Rectal smooth muscle tissue (tissue), 1 donor: ENCODE measurements around the gene CEP72.

Experiments used
- H3K27ac ChIP-seq: one replicate; pipeline ENCODE4 v1.7.0; 2013; ENCODE audit warnings: low read depth, low read length, inconsistent platforms
- H3K27me3 ChIP-seq: one replicate; pipeline ENCODE4 v1.7.0; 2013; ENCODE audit warnings: low read length; ENCODE audit not compliant: control insufficient read depth, insufficient read depth
- H3K36me3 ChIP-seq: one replicate; pipeline ENCODE4 v1.7.0; 2013; ENCODE audit warnings: low read length; ENCODE audit not compliant: control insufficient read depth, insufficient read depth
- H3K4me1 ChIP-seq: one replicate; pipeline ENCODE4 v1.7.0; 2013; ENCODE audit warnings: low read length; ENCODE audit not compliant: control insufficient read depth, insufficient read depth
- H3K4me3 ChIP-seq: one replicate; pipeline ENCODE4 v1.7.0; 2013; ENCODE audit warnings: low read length
- H3K9ac ChIP-seq: one replicate; pipeline ENCODE4 v1.7.0; 2013; ENCODE audit warnings: low read length

Gene CEP72

DNA sequence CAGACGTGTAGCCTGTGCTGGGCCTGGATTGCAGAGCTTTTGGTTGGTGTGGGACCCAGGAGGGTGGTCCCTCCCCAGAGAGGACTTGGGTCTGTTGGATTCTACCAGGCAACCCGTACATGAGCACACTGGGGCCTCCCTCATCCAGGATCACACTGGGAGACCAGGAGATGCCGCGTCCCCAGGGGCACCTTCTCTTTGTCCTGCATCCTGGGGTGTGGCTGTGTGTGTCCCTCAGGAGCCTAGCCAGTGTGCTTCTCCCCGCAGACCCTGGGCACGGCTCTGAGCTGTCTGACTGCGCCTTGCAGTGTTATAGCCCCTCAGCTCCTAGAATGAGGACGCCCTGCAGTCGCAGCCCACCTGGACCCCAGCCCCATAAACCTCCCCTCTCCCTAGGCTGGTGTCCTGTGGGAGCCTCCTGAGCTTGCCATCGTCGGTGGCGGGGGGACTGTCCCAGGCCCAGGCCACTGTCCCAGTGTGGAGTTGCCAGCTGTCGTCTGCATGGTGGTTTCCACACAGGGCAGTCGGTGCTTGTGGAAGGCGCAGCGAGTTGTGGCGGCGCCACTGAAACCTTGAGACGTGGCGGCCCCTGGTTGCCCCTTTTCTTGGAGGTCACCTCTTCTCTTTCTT, 27.6 kb downstream of the CEP72 start:
- Histone ChIP-seq H3K9ac (no peak overlapping the region), H3K27ac (no peak overlapping the region), H3K27me3 (no peaks in the 10 kb centered on the region), H3K4me3 (no peak overlapping the region), H3K36me3 (peaks cover 11% of the 10 kb centered on the region), H3K4me1 (no peaks in the 10 kb centered on the region)

DNA sequence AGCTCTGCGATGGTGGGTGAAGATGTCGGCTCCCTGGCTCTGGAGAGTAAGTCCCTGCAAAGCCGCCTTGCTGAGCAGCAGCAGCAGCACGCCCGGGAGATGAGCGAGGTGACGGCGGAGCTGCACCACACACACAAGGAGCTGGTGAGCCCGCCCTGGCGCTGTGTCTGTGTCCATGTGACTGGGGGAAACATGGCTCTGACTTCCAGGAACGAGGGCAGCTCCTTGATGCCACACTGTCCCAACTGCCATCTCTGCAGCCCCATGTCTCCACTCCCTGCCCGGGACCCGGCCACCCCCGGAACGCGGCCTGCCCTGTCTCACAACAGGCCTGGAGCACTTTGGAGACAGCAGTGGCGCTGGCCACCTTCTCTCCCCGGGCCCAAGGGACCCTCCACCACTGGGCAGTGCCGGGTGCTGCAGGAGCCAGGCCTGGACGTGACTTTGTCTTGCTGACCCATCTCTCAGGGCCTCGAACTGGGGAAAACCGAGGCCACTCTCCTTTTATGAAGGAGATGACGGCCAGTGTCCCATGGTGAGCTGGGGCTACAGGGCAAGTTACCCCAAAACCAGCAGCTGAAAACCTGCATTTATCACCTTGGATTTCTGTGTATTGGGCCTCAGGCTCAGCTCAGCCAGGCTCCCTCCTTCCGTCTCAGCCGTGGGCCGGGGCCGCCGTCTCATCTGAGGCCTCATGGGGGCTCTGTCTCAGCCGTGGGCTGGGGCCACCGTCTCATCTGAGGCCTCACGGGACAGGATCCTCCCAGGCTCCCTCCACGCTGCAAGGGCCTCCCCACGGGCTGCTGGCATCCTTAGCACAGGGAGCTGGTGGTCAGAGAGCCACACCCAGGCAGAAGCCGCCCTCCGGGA, 28.6 kb downstream of the CEP72 start:
- H3K27ac ChIP-seq = no peak overlapping the region
- no peaks in the 10 kb centered on the region for H3K27me3 ChIP-seq
- H3K36me3 ChIP-seq = peaks cover 5% of the 10 kb centered on the region
- H3K4me3 ChIP-seq = no peak overlapping the region
- no peak overlapping the region for H3K9ac ChIP-seq
- H3K4me1 ChIP-seq = no peaks in the 10 kb centered on the region

DNA sequence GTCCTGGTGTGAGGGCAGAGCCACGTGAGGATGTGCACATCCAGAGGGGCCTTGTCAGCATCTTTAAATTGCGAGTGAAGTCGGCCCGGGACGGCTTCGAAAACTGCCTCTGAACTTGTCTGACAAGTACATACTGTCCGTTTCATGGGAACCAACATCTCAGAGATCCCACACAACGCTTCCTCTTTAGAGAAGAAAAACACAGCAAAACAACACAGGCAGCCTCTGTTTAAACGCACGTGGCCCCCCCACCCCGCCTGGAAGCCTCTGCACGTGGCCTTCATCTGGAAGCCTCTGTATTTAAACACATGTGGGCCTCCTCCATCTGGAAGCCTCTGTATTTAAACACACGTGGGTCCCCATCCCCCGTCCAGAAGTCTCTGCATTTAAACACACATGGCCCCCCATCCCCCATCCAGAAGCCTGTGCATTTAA, 29.2 kb downstream of the CEP72 start:
- no peak overlapping the region for H3K27ac ChIP-seq
- no peaks in the 10 kb centered on the region for H3K27me3 ChIP-seq
- H3K4me1 ChIP-seq = no peaks in the 10 kb centered on the region
- no peak overlapping the region for H3K4me3 ChIP-seq
- H3K9ac ChIP-seq = no peak overlapping the region
- peaks cover 3% of the 10 kb centered on the region for H3K36me3 ChIP-seq

DNA sequence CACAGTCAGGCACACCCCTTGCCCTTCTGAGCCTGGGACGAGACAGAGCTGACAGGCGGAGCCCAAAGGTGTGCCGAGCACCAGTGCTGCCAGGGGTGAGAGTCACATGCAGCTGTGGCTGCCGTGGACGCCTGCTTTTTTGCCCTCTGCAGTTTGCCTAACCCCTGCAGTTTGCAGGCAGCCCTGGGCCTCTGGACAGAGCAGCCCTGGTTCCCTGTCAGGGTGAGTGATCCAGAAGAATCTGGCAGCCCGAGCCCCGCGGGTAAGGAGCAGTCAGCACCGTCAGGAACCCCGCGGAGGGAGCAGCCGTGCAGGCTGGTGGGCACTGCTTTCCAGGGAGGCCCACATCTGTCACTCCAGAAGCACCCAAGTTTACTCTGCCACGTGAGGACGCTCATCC, 30.3 kb downstream of the CEP72 start:
- Histone ChIP-seq H3K27me3 (no peaks in the 10 kb centered on the region), H3K4me1 (no peaks in the 10 kb centered on the region), H3K9ac (no peak overlapping the region), H3K27ac (no peak overlapping the region), H3K4me3 (no peak overlapping the region), H3K36me3 (peaks cover 5% of the 10 kb centered on the region)

DNA sequence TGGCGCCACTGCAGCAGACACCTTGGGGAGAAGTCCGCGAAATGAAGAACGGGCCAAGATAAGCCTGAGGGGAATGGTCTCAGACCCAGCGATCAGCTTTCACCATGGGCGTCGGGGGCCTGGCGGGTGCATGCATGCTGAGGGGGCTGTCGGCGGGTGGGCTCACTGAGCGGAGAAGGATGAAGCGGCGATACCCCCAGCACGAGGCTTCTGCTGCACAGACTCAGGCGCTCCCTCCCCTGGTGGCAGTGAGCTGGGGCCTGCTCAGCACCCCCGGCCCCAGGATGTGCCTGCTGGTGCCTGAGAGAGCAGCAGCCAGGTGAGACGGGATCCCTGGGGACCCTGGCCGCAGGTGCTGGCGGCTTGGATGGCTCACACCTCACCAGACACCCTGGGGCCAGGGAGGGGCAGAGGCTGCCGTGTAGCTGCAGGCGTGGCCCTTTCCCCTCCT, 31.2 kb downstream of the CEP72 start:
- Histone ChIP-seq H3K36me3 (peaks cover 6% of the 10 kb centered on the region), H3K9ac (no peak overlapping the region), H3K4me3 (no peak overlapping the region), H3K4me1 (no peaks in the 10 kb centered on the region), H3K27me3 (no peaks in the 10 kb centered on the region), H3K27ac (no peak overlapping the region)

DNA sequence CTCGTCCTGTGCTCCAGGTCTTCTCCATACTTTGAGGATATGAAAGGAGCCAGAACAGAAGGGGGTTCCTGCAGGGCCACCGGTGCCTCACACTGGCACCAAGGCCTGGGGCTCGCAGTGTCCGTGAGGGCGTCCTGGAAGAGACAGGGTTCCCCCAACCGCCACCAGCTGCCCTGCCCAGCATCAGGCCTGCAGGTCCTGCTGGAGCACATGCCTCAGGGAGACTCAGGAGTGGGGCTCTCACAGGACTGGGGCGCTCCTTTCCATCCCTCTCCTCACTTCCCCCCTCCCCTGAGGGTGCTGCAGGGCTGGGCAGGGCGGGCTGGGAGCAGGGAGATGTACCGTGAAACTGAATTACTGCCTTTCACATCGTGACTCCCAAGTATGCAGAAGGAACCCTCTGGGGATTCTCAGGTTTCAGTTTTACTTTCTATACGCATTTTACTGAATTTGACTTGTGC, 31.7 kb downstream of the CEP72 start:
- H3K4me3 ChIP-seq = no peak overlapping the region
- no peak overlapping the region for H3K9ac ChIP-seq
- no peaks in the 10 kb centered on the region for H3K27me3 ChIP-seq
- H3K4me1 ChIP-seq = no peaks in the 10 kb centered on the region
- peaks cover 6% of the 10 kb centered on the region for H3K36me3 ChIP-seq
- no peak overlapping the region for H3K27ac ChIP-seq

DNA sequence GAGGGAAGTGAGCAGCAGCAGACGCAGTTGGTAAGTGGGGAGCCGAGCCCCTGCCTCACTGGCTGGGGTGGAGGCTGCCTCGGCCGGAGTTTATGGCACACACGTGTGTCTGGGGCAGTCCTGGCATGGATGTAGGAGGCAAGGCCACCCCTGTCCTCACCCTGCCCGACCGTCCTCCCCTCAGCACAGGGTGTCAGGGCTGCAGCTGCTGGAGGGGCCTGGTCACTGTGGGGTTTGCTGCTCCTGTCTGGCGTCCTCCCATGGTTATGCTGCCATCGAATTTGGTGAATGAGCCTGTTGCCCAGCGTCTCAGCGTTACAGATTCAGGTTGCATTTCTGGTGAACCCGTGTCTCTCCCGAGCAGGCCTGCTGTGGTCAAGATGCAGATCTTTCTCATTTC, 32.4 kb downstream of the CEP72 start:
- Histone ChIP-seq H3K27me3 (no peaks in the 10 kb centered on the region), H3K9ac (no peak overlapping the region), H3K4me1 (no peaks in the 10 kb centered on the region), H3K27ac (no peak overlapping the region), H3K4me3 (no peak overlapping the region), H3K36me3 (peaks cover 6% of the 10 kb centered on the region)

DNA sequence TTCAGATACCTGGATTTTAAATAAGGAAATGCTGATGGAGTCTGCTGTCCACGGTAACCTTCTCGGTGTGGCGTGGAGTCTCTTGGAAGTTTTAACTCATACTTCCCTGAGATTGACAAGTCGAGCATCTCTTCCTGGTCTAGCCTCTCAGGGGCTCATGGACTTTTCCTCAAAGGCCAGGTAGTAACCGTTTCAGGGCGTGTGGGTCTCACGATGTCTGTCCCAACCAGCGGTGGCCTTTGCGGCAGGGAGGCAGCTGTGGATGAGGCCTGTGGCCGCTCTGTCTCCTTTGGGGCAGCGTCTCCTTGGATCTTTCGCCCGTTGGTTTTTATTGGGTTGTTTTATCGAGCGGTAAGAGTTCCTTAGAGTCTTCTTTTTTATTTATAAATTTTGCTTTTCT, 32.8 kb downstream of the CEP72 start:
- H3K9ac ChIP-seq = no peak overlapping the region
- H3K27me3 ChIP-seq = no peaks in the 10 kb centered on the region
- no peak overlapping the region for H3K27ac ChIP-seq
- peaks cover 6% of the 10 kb centered on the region for H3K36me3 ChIP-seq
- H3K4me1 ChIP-seq = no peaks in the 10 kb centered on the region
- H3K4me3 ChIP-seq = no peak overlapping the region

DNA sequence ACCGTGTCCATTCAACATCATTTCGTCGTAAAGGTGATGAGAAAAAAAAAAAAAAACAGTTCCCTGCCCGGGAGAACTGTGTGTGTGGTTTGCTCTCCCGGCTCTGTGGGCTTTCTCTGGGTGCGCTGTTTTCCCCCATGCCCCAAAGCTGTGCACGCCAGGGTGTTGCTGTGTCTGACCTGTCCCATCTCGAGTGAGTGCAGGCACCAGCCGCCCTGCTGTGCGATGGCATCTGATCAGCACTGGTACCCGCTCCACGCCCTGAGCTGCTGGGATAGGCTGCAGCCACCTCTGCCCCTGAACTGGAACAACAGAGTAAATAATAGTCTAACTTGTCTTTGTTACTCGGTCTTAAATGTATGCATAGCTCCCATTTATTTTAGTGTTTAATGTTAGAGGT, 33.3 kb downstream of the CEP72 start:
- H3K4me1 ChIP-seq = no peaks in the 10 kb centered on the region
- H3K27ac ChIP-seq = no peak overlapping the region
- H3K36me3 ChIP-seq = peaks cover 6% of the 10 kb centered on the region
- no peaks in the 10 kb centered on the region for H3K27me3 ChIP-seq
- H3K9ac ChIP-seq = no peak overlapping the region
- H3K4me3 ChIP-seq = no peak overlapping the region

DNA sequence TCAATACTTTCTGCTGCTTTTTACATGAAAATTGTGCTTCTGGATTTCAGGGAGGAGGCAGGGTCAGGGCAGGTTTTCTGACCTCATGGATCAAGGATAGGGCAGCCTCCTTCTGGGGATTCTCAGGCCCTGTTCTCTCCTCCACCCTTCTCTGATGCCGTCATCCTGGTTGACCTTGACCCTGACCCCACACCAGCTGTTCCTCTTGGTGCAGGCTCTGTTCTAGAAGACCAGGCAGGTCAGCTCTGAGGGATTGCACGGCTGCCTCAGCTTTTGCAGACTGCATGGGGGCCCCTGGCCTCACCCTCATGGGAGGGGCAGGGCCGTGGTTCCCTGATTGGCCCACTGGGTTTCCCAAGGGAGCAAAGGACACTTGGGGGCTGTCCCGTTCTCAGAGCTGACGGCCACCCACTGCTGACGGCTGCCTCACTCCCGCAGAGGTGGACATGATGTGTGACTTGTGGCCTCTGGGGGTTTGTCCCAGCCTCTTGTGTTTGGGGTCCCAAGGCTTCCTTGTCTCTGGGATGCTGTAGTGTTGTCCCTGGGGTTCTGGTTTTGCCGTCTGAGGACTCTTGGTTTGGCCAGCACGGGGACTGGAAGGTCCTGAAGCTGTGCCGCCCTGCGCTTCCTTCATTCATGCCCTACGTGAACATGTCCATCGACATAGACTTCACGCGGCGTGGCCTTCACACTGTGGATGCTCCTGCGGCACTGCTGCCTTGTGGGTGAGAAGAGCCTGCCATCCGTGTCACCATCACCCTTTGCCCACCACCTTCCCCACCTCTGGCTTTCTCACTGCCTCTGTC, 34.5 kb downstream of the CEP72 start:
- Histone ChIP-seq H3K9ac (no peak overlapping the region), H3K4me3 (no peak overlapping the region), H3K36me3 (peaks cover 6% of the 10 kb centered on the region), H3K27ac (no peak overlapping the region), H3K4me1 (no peaks in the 10 kb centered on the region), H3K27me3 (no peaks in the 10 kb centered on the region)

DNA sequence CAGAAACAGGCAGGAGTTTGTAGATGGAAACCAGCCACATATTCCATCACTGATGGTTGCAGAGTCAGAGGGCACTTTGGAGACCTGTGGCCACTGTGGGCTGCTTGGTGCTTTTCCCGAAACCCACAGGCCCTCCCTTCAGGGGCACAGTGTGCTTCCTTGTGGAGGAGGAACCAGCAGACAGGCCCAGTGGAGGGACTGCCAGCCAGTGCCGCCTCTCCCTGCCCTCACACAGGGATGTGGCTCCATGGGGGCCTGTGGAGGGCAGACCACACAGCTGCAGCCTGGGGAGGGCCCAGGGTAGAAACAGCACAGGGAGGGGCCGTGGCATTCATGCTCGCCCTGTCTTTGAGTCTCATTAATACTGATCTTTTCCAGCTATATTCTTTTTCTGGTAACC, 35.2 kb downstream of the CEP72 start:
- Histone ChIP-seq H3K27ac (no peak overlapping the region), H3K27me3 (no peaks in the 10 kb centered on the region), H3K9ac (no peak overlapping the region), H3K4me1 (no peaks in the 10 kb centered on the region), H3K36me3 (peaks cover 6% of the 10 kb centered on the region), H3K4me3 (no peak overlapping the region)

DNA sequence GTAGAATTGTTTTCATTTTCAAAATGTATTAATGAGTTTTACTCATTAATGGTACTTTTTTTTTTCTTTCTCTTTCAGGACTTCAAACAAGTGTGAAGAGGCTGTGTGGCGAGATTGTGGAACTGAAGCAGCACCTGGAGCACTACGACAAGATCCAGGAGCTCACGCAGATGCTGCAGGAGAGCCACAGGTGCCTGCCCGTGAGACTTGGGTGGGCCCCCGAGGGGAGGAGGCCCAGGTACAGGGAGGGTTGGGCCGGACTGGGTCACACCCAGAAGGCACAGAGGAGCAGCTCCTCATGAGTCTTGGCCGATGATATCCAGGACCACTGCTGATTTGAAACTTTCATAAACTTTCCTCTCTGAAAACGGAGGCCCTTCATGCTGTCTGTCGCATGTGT, 35.6 kb downstream of the CEP72 start:
- Histone ChIP-seq H3K4me3 (no peak overlapping the region), H3K9ac (no peak overlapping the region), H3K27ac (no peak overlapping the region), H3K36me3 (peaks cover 6% of the 10 kb centered on the region), H3K4me1 (no peaks in the 10 kb centered on the region), H3K27me3 (no peaks in the 10 kb centered on the region)
